ENCODE data around the gene RFFL. TPM values are rescaled to one million over a fixed set of nuclear protein-coding genes. Genes with fewer than 3 reads are reported as not detected.

Gene RFFL
- total RNA-seq, 2 experiments from 2014 or later = 11.3 to 12.0 TPM

- TF ChIP-seq CTCF (IDR thresholded peaks at IDR 0.05) = no peak
- Mint-ChIP-seq H3K27me3 (no peaks in the 10 kb centered on the region), H3K4me1 (ENCODE audit: low read depth) (peaks cover 62% of the 10 kb centered on the region), H3K4me3 (peak overlapping the region; percentile 54), H3K36me3 (ENCODE audit: low read depth) (peaks cover 8% of the 10 kb centered on the region), H3K27ac (peak overlapping the region; percentile 88), H3K9me3 (no peaks in the 10 kb centered on the region)
- ChIA-PET CTCF (interaction anchor here (1.0 to 1.7 kb wide), 3 partner anchors 13 to 38 kb away, joined by 3 read pairs; no protein-coding TSS in a partner anchor), POLR2A (interaction anchor here (1.8 kb wide), 1 partner anchor 72 kb away, joined by 6 read pairs; the partner anchor contains the start of gene LIG3)
- peak; percentile 16 for ATAC-seq
- intact Hi-C loops (cut with micrococcal nuclease) = loop anchor here (5.0 kb wide), 1 partner anchor 35 kb away; no protein-coding TSS in a partner anchor
- no peak for DNase-seq
Measured at GRCh38 chr17:35052241-35052610, 11.3 kb downstream of the RFFL start.

- ATAC-seq (peak; percentile 19), DNase-seq (peak; percentile 22)
- H3K36me3 Mint-ChIP-seq (ENCODE audit: low read depth) = peaks cover 8% of the 10 kb centered on the region
- intact Hi-C loops (cut with micrococcal nuclease) = loop anchor here (1.0 to 5.0 kb wide), 2 partner anchors 12 to 36 kb away; partner anchors contain the start of gene RFFL
- peak overlapping the region; percentile 54 for H3K4me3 Mint-ChIP-seq
- H3K4me1 Mint-ChIP-seq (ENCODE audit: low read depth) = peaks cover 66% of the 10 kb centered on the region
- H3K27ac Mint-ChIP-seq = peak overlapping the region; percentile 88
- ChIA-PET POLR2A (no interaction called here), CTCF (interaction anchor here (1.0 kb wide), 2 partner anchors 9 to 38 kb away, joined by 3 to 4 read pairs; no protein-coding TSS in a partner anchor)
- no peaks in the 10 kb centered on the region for H3K27me3 Mint-ChIP-seq
- H3K9me3 Mint-ChIP-seq = no peaks in the 10 kb centered on the region
- no peak for TF ChIP-seq CTCF (IDR thresholded peaks at IDR 0.05)
Measured at GRCh38 chr17:35051579-35052240, 11.8 kb downstream of the RFFL start.

GRCh38 chr17:35051183-35051578, 12.3 kb downstream of the RFFL start:
- ATAC-seq (peak; percentile 46), DNase-seq (peak; percentile 45)
- Mint-ChIP-seq H3K27me3 (no peaks in the 10 kb centered on the region), H3K4me1 (ENCODE audit: low read depth) (peaks cover 69% of the 10 kb centered on the region), H3K4me3 (peak overlapping the region; percentile 54), H3K9me3 (no peaks in the 10 kb centered on the region), H3K36me3 (ENCODE audit: low read depth) (peaks cover 8% of the 10 kb centered on the region), H3K27ac (peak overlapping the region; percentile 88)
- intact Hi-C loops (cut with micrococcal nuclease) = loop anchor here (1.0 to 5.0 kb wide), 2 partner anchors 12 to 36 kb away; partner anchors contain the start of gene RFFL
- CTCF ChIA-PET = interaction anchor here (0.6 to 1.5 kb wide), 4 partner anchors 9 to 39 kb away, joined by 3 to 5 read pairs (median 4); partner anchors contain the start of gene RFFL
- POLR2A ChIA-PET = interaction anchor here (0.9 to 2.0 kb wide), 3 partner anchors 9 to 28 kb away, joined by 3 to 5 read pairs (median 5); partner anchors contain the start of gene RFFL
- TF ChIP-seq CTCF (IDR thresholded peaks at IDR 0.05) = no peak

GRCh38 chr17:35050170-35050569, 13.3 kb downstream of the RFFL start:
- DNase-seq = no peak
- Mint-ChIP-seq H3K9me3 (no peaks in the 10 kb centered on the region), H3K4me3 (no peak overlapping the region), H3K27ac (peak overlapping the region; percentile 60), H3K36me3 (ENCODE audit: low read depth) (peaks cover 5% of the 10 kb centered on the region), H3K4me1 (ENCODE audit: low read depth) (peaks cover 71% of the 10 kb centered on the region), H3K27me3 (no peaks in the 10 kb centered on the region)
- ATAC-seq = no peak
- ChIA-PET CTCF (interaction anchor here (0.9 to 1.5 kb wide), 3 partner anchors 13 to 31 kb away, joined by 3 to 5 read pairs (median 3); partner anchors contain the start of gene RFFL), POLR2A (interaction anchor here (0.9 to 2.0 kb wide), 4 partner anchors 9 to 27 kb away, joined by 3 to 6 read pairs (median 5); partner anchors contain the start of gene RFFL)
- intact Hi-C loops (cut with micrococcal nuclease) = loop anchor here (5.0 kb wide), 1 partner anchor 37 kb away; no protein-coding TSS in a partner anchor
- TF ChIP-seq CTCF (IDR thresholded peaks at IDR 0.05) = no peak

All from activated CD8-positive, alpha-beta T cell treated with anti-CD3 and anti-CD28 coated beads for 36 hours (primary cell).